ENCODE data around the gene DPP7. TPM values are rescaled to one million over a fixed set of nuclear protein-coding genes. Genes with fewer than 3 reads are reported as not detected.
A peak's percentile ranks its signal among the peaks of the same experiment; 100 is the strongest.

The DPP7 gene
- total RNA-seq, 1 donor from 2014 or later = 6.1 TPM

DNA sequence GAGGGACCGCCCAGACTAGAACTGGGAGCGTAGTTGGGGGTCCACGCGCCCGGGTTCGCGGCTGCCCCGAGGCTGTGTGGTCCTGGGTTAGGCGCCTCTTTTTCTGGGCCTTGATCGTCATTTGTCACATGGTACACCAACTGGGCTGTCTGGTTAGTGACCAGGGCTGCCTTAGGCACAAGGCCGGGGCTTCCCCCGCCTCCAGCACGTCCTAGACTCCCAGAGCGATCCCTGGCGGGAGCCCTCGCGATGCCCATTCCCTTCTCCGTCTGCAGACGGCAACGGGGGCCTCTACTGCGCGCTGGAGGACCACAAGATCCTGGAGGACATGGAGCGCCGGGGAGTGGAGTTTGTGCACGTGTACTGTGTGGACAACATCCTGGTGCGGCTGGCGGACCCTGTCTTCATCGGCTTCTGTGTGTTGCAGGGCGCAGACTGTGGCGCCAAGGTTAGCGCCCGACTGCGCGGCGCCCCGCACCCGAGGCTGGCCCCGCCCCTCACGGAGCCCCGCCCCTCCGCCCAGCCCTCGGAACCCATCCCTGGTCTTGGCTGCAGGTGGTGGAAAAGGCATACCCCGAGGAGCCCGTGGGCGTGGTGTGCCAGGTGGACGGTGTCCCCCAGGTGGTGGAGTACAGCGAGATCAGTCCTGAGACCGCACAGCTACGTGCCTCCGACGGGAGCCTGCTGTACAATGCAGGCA lies 35.7 kb downstream of the DPP7 start:
- H3K36me3 Mint-ChIP-seq (ENCODE audit: low read depth, unreplicated experiment) = no peaks in the 10 kb centered on the region
- H3K4me3 Mint-ChIP-seq (ENCODE audit: unreplicated experiment) = no peak overlapping the region
- no peak for DNase-seq (ENCODE audit: low spot score)
- no peaks in the 10 kb centered on the region for H3K9me3 Mint-ChIP-seq (ENCODE audit: unreplicated experiment)
- no peak overlapping the region for H3K27ac Mint-ChIP-seq (ENCODE audit: unreplicated experiment)
- peaks cover 24% of the 10 kb centered on the region for H3K27me3 Mint-ChIP-seq (ENCODE audit: unreplicated experiment)
- TF ChIP-seq, protein P1, sequence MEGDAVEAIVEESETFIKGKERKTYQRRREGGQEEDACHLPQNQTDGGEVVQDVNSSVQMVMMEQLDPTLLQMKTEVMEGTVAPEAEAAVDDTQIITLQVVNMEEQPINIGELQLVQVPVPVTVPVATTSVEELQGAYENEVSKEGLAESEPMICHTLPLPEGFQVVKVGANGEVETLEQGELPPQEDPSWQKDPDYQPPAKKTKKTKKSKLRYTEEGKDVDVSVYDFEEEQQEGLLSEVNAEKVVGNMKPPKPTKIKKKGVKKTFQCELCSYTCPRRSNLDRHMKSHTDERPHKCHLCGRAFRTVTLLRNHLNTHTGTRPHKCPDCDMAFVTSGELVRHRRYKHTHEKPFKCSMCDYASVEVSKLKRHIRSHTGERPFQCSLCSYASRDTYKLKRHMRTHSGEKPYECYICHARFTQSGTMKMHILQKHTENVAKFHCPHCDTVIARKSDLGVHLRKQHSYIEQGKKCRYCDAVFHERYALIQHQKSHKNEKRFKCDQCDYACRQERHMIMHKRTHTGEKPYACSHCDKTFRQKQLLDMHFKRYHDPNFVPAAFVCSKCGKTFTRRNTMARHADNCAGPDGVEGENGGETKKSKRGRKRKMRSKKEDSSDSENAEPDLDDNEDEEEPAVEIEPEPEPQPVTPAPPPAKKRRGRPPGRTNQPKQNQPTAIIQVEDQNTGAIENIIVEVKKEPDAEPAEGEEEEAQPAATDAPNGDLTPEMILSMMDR (IDR thresholded peaks at IDR 0.05; ENCODE audit: unreplicated experiment) = no peak
- no peaks in the 10 kb centered on the region for H3K4me1 Mint-ChIP-seq (ENCODE audit: unreplicated experiment)

DNA sequence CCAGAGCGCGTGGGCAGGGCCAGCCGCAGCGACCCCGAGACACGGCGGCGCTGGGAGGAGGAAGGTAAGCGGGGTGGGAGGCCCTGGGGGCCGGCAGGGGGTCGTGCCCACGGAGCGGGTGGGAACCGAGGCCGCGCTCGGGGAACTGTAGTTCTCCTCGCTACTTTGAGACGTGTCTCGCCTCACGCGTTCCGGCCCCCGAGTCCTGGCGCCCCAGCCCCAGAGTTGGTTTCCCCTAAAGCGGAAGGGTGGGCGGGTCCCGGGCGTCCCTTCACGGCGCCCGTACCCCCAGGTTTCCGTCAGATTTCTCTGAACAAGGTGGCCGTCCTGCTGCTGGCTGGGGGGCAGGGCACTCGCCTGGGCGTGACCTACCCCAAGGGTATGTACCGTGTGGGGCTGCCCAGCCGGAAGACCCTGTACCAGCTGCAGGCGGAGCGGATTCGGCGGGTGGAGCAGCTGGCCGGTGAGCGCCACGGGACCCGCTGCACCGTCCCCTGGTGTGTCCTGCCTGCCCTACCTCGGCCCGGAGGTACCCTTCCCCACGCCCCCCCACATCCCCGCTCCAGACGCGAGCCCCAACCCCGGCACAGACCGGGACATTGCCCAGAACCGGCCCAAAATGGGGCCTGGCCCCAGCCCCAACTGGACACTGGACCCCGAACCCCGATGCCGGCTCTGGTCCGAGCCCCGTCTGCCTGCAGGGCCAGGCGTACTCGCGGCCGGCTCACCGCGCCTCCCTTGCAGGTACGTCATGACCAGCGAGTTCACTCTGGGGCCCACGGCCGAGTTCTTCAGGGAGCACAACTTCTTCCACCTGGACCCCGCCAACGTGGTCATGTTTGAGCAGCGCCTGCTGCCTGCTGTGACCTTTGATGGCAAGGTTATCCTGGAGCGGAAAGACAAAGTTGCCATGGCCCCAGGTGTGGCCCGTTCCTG lies 36.5 kb downstream of the DPP7 start:
- Mint-ChIP-seq H3K4me1 (ENCODE audit: unreplicated experiment) (no peaks in the 10 kb centered on the region), H3K9me3 (ENCODE audit: unreplicated experiment) (no peaks in the 10 kb centered on the region), H3K27ac (ENCODE audit: unreplicated experiment) (no peak overlapping the region), H3K36me3 (ENCODE audit: low read depth, unreplicated experiment) (no peaks in the 10 kb centered on the region), H3K27me3 (ENCODE audit: unreplicated experiment) (peaks cover 22% of the 10 kb centered on the region), H3K4me3 (ENCODE audit: unreplicated experiment) (no peak overlapping the region)
- no peak for DNase-seq (ENCODE audit: low spot score)
- TF ChIP-seq, protein P1 (IDR thresholded peaks at IDR 0.05; ENCODE audit: unreplicated experiment) = no peak

DNA sequence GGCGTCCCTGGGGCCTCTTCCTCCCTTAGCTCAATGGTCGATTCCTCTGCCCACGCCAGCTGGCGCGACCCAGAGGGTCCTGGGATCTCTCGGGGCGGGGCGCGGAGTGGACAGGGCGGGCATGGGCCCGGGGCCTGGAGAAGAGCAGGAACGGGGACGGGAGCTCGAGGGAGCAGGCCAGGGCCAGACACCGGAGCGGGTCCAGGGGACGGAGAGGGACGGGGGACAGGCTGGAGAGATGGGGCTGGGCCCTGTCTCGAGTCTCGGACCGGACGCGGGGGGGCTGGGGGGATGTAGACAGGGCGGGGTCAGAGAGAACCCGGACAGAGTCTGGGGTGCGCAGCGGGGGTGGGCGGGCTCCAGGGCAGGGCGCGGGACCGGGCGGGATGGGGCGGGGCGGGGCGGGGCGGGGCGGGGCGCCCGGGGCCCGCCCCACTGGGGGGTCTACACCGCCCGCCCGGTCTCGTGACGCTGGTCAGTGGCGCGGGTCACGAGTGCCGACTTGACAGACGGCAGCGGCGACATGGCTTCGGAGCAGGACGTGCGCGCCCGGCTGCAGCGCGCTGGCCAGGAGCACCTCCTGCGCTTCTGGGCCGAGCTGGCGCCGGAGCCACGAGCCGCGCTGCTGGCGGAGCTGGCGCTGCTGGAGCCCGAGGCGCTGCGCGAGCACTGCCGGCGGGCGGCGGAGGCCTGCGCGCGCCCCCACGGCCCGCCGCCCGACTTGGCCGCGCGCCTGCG lies 37.4 kb downstream of the DPP7 start, which contains the start of gene UAP1L1:
Gene UAP1L1 (plus strand): TSS at position 508 of the 738 bp plus-strand sequence. CDS start 16 bp downstream, at position 524.
- no peaks in the 10 kb centered on the region for H3K36me3 Mint-ChIP-seq (ENCODE audit: low read depth, unreplicated experiment)
- H3K27me3 Mint-ChIP-seq (ENCODE audit: unreplicated experiment) = peaks cover 25% of the 10 kb centered on the region
- no peak within 1 kb of the TSS for H3K4me3 Mint-ChIP-seq (ENCODE audit: unreplicated experiment)

DNA sequence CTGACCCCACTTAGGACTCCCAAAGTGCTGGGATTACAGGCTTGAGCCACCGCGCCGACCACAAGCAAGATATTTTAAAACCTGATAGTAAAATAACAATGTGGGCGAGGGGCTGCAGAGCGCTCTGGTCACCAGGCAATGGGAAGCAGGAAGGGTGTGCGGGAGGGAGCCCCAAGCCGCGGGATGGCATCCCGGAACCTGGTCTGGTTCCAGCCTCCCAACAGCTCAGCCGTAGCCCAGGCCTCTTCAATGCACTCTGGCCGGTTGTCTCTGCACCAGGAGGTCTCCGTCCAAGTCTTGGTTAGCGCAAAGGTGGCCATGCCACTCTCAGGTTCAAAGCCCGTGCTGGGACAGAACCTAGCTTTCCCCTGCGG lies 37.9 kb downstream of the DPP7 start:
- H3K4me1 Mint-ChIP-seq (ENCODE audit: unreplicated experiment) = no peaks in the 10 kb centered on the region
- H3K27ac Mint-ChIP-seq (ENCODE audit: unreplicated experiment) = peak overlapping the region; percentile 24
- H3K4me3 Mint-ChIP-seq (ENCODE audit: unreplicated experiment) = no peak overlapping the region
- DNase-seq (ENCODE audit: low spot score) = no peak
- TF ChIP-seq, protein P1 (IDR thresholded peaks at IDR 0.05; ENCODE audit: unreplicated experiment) = no peak
- peaks cover 22% of the 10 kb centered on the region for H3K27me3 Mint-ChIP-seq (ENCODE audit: unreplicated experiment)
- no peaks in the 10 kb centered on the region for H3K36me3 Mint-ChIP-seq (ENCODE audit: low read depth, unreplicated experiment)
- H3K9me3 Mint-ChIP-seq (ENCODE audit: unreplicated experiment) = no peaks in the 10 kb centered on the region

More for the DNA sequence above, 37.4 kb downstream of the DPP7 start, which contains the start of gene UAP1L1:
- Mint-ChIP-seq H3K9me3 (ENCODE audit: unreplicated experiment) (no peaks in the 10 kb centered on the region), H3K27ac (ENCODE audit: unreplicated experiment) (peak within 1 kb of the TSS; percentile 24), H3K4me1 (ENCODE audit: unreplicated experiment) (no peaks in the 10 kb centered on the region)
- peak; percentile 39 for DNase-seq (ENCODE audit: low spot score)
- TF ChIP-seq, protein P1 (IDR thresholded peaks at IDR 0.05; ENCODE audit: unreplicated experiment) = no peak
